HG03460 (cell line): ENCODE measurements around the gene ALOXE3.

Experiments
- ATAC-seq: cut with Tn5 transposase; IDR thresholded peaks from one replicate; pipeline ENCODE4 v1.9.1; 2021; ENCODE audit not compliant: unreplicated experiment

The ALOXE3 gene

GRCh38 chr17:8142887-8143580, 24.7 kb upstream of the ALOXE3 start:
- no peak for ATAC-seq

GRCh38 chr17:8142158-8142886, 24.0 kb upstream of the ALOXE3 start:
- ATAC-seq = no peak

- no peak for ATAC-seq
Measured at GRCh38 chr17:8141741-8142140, 23.4 kb upstream of the ALOXE3 start.

- no peak for ATAC-seq
Measured at GRCh38 chr17:8141045-8141444, 22.7 kb upstream of the ALOXE3 start.

GRCh38 chr17:8140065-8141029, 22.0 kb upstream of the ALOXE3 start:
- ATAC-seq = no peak

GRCh38 chr17:8138672-8139371, 20.5 kb upstream of the ALOXE3 start:
- peak; percentile 75 for ATAC-seq

GRCh38 chr17:8138374-8138671, 20.0 kb upstream of the ALOXE3 start:
- peak; percentile 12 for ATAC-seq

- no peak for ATAC-seq
Measured at GRCh38 chr17:8137645-8138373, 19.5 kb upstream of the ALOXE3 start.

GRCh38 chr17:8133941-8134340, 15.6 kb upstream of the ALOXE3 start:
- ATAC-seq = no peak

GRCh38 chr17:8133399-8133798, 15.1 kb upstream of the ALOXE3 start:
- ATAC-seq = no peak

- no peak for ATAC-seq
Measured at GRCh38 chr17:8131844-8132441, 13.6 kb upstream of the ALOXE3 start.

- ATAC-seq = no peak
Measured at GRCh38 chr17:8128125-8128784, 9.9 kb upstream of the ALOXE3 start.

GRCh38 chr17:8126491-8127066, 8.3 kb upstream of the ALOXE3 start:
- no peak for ATAC-seq

GRCh38 chr17:8125947-8126490, 7.7 kb upstream of the ALOXE3 start:
- ATAC-seq = no peak

GRCh38 chr17:8125154-8125946, 7.0 kb upstream of the ALOXE3 start:
- no peak for ATAC-seq

GRCh38 chr17:8124350-8125153, 6.2 kb upstream of the ALOXE3 start:
- ATAC-seq = no peak

GRCh38 chr17:8123695-8124349, 5.5 kb upstream of the ALOXE3 start, which contains the start of gene HES7:
TSS of gene HES7 (minus strand) at chr17:8124106. CDS start at chr17:8124084, 22 bp downstream.
- no peak for ATAC-seq
